ENCODE measurements around the gene GPR21.

The GPR21 gene, protein sequence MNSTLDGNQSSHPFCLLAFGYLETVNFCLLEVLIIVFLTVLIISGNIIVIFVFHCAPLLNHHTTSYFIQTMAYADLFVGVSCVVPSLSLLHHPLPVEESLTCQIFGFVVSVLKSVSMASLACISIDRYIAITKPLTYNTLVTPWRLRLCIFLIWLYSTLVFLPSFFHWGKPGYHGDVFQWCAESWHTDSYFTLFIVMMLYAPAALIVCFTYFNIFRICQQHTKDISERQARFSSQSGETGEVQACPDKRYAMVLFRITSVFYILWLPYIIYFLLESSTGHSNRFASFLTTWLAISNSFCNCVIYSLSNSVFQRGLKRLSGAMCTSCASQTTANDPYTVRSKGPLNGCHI

DNA sequence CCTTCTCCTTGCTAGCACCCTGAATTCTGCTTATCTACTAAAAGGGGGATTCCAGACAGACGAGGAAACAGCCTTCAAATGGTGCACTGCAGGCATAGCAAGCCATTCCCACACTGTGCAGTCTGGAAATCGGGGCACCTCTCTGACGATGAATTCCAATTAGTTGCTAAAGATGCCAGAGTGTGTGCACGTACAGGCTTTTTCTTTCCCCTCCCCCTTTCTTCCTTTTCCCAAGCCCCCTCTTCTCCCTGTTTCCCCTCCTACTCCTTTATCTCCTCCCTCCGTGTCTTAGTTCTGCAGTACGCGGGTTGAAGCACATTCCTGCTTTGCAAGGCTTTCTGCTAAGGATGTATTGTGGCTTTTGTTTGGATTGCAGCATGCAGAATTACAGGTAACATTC lies at the start of gene GPR21:
Gene GPR21 (plus strand): TSS at position 316 of the 400 bp plus-strand sequence. CDS start 900 bp downstream, outside the sequence.
- DNase-seq = no peak

DNA sequence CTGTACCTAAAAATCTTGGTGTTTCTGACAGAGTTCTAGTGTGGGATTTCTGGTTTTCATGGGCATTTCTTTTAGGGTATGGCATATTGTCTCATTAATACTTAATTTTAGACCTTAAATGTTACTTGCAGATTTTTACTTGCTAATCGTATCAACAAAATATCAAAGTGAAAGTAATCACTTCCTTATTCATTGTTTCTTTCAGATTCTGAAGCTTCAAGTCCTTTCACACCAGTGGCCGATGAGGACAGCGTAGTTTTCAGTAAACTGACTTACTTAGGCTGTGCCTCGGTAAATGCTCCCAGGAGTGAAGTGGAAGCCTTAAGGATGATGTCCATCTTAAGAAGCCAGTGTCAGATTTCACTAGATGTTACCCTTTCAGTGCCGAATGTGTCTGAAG lies 47.5 kb upstream of the GPR21 start:
- DNase-seq = no peak

DNA sequence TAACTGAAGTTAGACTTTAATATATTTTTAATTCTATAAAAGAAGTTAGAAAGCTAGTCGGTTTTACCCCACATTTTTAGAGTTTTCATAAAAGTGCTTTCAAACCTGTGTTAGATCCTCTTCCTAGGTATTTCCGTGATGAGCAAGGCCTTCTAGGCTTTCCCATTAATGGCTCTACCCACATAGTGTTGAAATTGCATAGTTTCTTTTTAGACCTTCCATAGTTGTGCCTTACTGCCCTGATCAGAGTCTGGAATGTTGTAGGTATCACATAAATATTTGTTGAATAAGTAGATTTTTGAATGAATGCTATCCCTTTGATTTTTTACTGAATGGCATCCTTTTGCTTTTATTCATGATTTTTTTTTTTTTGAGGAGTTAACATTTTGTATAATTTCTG lies 45.3 kb upstream of the GPR21 start:
- no peak for DNase-seq

DNA sequence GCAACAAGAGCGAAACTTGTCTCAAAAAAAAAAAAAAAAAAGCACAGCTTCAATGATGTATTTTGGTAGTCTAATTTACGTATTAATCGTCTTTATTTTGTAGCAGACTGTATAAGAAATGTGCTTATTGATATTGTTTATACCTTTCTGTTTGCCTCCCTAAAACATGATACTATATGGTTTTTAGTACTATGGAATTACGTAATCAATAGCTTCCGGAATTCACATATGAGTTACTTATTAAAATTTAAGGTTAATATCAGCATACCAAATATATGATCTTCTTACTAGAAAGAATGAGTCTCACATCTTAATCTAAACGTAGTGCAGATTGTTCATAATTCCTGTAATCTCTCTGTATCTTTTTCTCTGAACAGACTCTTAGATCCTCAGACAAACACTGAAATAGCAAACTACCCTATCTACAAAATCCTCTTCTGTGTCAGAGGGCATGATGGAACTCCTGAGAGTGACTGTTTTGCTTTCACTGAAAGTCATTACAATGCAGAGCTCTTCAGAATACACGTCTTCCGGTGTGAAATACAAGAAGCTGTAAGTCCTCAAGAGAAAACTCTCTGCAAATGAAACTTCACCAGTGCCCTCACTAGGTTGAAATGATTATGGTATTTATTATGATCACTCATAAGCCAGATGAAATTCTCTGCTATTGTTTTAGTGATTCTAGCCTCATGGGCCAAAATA lies 44.4 kb upstream of the GPR21 start:
- no peak for DNase-seq

DNA sequence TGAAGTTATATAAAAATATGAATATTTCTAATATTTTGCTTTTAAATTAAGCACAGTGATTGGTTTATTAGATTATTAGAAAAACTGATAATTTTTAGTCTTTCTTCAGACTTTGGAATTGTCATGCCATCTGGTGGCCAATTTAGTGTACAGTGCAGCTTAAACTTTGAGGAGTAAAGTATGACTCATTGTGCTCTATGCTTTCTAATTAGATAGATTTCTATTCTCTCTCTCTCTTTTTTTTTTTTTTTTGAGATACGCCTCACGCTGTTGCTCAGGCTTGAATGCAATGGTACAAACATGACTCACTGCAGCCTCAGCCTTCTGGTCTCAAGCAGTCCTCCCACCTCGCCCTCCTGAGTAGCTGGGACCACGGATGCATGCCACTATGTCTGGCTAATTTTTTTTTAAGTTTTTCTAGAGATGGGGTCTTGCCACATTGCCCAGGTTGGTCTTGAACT lies 42.1 kb upstream of the GPR21 start:
- no peak for DNase-seq

DNA sequence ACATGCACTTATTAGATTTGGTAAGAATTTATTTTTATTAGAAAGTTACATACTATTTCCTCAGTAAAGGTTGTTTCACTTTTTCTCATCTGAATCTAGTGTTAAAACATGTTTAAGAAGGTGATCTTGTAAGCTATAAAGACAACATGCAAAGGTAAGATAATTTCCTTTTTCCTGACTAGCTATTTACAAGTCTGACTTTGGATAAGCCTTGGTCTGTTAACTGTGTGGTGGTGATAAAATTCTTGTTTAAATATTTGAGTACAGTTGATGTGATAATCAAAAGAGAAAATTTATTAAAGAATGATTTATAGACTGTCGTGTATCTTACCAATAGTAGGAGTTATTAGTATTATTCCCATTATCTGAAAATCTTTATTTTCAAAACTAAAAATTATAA lies 36.9 kb upstream of the GPR21 start:
- DNase-seq = no peak

DNA sequence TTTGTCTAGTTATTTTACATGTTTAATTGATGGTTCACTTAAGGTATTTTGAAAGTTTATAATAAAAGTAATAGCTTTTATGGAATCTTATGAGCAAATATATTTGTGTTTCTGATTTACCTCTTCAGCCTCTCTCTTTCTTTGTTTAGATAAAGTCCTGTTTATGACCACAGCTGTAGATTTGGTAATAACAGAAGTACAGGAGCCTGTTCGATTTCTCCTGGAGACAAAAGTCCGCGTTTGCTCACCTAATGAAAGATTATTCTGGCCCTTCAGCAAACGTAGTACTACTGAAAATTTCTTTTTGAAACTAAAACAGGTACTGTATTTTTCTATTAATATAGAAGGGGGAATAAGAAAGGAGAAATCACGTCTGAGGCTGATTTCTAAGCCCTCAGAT lies 35.0 kb upstream of the GPR21 start:
- no peak for DNase-seq

DNA sequence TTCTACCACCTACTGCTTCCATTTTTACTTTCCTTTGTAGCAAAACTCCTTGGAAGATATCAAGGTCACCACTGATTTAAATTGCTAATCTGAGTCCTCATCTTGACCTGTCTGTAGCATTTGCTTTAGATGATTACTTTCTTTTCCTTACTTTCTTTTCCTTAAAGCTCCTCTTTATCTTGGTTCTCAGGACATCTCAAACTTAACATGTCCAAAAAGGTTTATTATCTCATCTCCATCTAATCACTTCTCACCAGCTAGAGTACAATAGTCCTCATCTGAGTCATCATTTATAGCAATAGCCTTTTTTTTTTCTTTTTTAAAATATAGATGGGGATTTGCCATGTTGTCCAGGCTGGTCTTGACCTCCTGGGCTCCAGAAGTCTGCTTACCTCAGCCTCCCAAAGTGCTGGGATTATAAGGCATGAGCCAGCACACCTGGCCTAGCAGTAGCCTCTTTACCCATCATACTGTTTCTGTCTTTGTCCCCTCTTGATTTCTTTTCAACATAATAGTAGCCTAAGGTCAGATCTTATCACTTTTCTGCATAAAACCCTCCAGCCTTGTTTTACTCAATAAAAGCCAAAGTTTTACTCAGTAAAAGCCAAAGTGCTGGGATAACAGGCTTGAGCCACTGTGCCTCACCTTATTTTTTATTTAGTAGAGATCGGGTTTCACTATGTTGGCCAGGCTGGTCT lies 32.9 kb upstream of the GPR21 start:
- DNase-seq = no peak

DNA sequence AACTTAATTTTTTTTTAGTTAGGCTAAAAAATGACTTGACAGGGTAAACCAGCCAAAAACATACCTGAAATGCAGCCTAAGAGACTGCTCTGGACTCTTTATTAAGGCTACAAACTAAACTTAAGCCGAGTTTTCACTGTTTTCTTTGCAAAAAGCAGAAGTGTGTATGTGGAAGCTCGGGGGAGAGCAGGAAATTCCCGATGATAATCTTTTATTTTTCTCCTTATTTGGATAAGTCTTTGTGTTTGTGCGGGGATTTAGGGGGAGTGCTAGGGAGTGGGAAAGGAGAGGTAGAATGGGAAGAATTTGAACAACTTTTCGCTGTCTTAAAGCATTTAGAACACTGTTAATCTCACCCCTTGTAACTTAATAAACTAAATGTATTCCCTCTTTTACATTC lies 30.7 kb upstream of the GPR21 start:
- no peak for DNase-seq

DNA sequence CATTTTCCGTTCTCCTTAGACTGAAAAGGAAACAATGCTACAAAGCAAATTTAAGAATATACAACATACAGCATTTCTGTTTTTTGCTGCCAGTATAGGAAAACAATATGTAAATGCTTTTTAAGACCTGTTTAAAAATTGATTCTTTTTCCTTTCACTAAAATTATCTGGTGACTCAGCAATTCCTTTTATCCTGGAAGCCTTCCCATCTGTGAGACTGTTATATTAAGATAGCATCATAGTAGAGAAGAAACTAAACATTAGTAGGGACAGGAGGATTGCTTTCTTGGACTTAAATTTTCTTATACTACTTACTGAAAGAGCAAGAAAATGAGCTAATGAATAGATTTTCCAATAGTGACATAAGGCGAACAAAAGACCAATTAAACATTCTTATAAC lies 30.0 kb upstream of the GPR21 start:
- DNase-seq = no peak

DNA sequence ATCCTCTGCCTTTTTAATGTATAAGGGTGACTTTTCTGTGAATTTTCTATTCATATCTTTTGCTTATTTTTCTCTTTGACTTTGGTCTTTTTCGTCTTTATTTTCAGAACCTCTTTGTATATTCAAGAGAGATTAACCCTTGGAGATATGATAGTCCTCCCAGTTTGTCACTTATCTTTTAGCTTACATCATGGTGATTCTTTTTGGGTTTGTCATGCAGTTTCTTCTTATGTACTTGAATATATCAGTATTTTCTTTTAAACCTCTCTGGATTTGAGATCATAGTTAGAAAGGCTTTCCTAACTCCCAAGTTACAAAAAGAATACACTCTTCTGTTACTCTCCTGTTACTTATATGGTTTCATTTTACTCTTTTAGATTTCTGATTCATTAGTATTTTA lies 27.5 kb upstream of the GPR21 start:
- DNase-seq = no peak

DNA sequence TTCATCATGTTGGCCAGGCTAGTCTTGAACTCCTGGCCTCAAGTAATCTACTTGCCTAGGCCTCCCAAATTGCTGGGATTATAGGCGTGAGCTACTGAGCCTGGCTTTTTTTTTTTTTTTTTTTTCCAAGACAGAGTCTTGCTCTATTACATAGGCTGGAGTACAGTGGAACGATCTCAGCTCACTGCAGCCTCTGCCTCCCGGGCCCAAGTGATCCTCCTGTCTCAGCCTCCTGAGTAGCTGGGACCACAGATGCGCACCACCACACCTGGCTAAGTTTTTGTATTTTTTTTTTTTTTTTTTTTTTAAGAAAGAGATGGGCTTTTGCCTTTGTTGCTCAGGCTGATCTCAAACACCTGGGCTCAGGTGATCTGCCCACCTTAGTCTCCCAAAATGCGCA lies 26.2 kb upstream of the GPR21 start:
- no peak for DNase-seq

DNA sequence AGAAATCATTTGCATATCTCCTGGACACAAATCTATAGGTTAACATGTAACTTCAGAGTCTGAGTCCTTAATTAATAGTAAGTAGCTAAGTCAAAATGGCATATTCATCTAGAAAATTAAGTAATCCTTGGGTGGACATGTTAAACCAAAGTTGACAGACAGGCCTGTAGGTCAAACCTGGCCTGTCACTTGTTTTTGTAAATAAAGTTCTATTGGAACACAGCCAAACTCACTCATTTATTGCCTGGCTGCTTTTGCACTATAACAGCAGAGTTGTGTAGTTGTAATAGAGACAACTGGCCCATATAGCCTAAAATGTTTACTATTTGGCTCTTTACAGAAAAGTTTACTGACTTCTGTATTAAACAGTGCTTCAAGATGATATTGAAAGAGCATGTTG lies 24.6 kb upstream of the GPR21 start:
- no peak for DNase-seq

DNA sequence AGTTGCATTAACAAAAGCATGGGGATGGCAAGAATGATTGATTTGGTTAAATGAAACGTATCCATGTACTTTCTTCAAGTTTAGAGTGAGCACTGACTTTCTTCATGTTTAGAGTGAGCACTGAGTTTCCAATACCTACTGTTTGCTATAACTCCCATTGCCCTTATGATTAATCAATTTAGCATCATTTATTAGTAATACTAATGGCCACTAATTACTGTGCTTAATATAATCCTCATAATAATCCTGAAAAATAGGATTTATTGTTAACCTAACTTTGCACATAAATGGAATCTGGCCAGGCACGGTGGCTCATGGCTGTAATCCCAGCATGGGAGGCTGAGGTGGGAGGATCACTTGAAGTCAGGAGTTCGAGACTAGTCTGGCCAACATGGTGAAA lies 22.1 kb upstream of the GPR21 start:
- DNase-seq = no peak

DNA sequence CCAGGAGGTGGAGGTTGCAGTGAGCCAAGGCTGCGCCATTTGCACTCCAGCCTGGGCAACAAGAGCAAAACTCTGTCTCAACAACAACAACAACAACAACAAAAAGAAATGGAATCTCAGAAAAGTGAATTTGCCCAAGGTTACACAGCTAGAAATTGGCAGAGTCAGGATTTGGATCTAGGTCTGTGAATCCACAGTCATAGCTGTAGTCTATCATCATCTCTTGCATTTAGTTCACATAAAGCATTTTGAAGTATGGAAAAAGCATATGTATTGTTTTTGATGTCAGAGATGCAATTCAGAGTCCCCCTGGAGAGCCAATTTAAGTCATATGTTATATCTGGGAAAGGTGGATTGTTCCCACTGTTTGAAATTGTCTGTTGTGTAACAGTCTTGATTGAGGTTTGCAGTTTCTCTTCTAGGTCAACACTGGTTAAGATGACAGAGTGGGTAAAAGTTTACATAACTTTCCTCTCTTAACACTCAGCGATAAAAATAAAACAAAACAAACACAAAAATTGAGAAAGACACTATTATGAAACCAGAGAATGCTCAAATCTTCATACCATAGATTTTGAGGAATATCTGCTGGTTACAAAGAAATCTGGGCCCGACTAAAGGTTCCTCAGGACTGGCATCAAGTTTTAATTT lies 21.5 kb upstream of the GPR21 start:
- no peak for DNase-seq

DNA sequence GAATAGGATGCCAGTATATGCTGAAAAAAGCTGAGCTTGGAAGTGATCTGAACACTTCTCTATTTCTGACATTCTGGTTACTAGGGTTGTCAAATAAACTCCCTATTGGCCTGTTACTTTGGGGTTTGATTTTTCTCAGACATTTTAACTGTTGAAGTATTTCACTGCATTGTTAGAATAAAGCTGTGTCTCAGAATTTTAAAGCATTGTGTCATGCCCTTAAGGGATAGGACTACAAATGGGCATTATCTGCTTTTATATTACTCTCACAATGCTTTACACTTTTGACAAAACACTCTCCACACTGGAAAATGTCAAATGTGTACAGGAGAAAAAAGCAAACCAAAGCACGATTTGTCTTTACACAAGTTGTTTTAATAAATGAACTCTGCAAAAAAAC lies 16.8 kb upstream of the GPR21 start:
- no peak for DNase-seq

DNA sequence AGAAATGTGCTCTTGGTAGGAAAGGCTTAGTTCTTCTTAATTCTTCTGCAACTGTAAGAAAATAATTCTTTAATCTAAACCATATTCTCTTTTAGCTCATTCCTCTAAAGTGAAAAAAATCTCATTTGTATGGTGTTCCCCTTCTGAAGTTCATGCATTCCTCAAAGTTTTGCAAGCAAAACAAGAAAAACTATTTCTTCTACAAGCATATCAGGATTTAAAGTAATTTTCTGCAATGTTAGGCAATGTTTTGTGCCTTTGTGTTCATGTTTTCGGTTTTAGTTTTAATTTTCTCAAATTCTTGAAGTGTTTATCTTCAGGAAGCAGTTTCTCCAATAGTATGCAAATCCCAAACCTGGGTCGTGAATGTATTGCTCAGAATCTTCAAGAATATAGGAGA lies 12.7 kb upstream of the GPR21 start:
- no peak for DNase-seq

DNA sequence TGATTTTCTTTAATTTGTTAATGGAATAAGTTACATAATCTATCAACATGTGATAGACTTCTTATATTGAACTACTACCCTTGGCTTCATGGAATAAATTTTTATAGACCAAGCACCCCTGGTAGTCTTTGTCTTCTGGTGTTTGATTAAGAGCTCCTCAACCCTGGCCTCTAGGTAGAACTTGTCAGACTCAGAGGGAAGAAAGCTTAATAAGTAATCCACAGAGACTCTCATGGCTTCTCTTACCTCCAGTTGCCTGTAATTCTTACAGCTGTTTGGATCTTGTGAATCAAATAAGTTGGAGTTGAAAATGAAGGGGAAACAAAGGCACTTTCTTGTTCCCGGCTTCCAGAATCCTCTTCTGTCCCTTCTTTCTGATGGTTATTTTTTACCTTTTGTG lies 7.0 kb upstream of the GPR21 start:
- no peak for DNase-seq

DNA sequence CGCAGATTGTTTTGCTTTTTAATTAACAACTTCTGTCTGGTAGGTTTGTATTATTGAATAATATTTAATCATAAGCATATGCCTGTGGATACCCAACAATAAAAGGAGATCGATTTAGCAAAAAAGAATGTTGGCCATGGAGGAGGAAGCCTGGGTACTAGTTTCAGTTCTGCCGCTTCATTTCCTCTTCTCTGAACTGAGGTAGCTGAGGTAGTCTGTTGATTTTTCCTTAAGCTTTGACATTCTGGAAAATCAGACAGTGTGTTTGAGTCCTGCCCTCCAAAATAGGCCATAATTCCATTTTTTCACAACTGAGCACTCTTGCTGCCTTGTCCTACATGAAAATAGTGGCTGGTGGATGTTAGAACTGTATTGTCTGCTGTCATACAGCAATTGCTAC lies 6.0 kb upstream of the GPR21 start:
- DNase-seq = no peak

DNA sequence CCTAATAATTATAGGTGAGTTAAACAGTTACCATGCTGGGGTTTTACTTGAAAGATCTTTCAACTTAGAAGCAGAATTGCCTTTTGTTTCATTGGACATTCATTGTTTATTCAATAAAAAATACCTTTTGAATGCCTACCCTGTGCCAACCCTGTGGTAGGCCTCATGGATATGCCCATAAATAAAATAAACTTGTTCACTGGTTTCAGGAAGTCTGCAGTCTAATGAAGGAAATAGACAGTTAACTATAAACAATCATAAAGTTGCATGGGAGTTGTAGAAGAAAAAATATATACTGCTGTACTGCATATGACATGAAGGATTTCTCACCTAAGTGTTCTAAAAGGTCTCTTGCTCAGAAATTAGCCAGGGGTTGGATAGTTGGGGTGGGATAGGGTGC lies 5.3 kb upstream of the GPR21 start:
- no peak for DNase-seq

DNA sequence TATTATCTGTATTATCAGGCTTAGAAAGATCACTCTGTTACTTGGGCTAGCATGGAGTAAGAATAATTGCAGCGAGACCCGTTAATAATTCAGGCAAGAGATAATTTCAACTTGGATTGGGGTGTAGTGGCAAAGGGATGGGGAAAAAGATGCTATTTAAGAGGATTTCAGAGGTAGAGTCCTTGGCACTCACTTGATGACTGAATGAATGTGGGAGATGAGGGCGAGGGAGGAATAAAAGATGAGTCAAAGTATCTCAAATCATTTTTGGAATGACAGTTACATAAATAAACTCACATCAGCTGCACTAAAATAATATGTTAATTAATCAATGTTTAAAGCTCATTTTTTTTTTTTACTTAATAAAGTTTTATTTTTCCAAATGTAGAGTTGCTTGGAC lies 4.5 kb upstream of the GPR21 start:
- DNase-seq = no peak

DNA sequence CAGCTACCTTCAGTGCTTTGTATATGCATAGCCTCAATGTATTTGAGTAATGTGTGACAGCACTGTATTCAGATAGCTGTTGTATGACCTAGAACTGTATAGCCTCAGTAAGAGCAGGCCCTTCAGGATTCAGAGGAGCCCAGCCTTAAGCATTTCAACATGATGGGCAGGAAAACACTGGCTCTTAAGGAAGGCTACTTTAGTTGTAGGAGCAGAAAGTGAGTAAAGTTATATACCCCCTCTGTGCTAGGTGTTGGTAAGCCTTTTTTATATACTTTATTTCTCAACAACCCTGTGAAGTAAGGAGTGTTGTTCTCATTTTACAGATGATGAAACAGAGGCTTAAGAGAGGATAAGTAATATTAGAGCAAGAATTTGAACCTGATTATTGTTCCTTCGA lies 1.5 kb upstream of the GPR21 start:
- no peak for DNase-seq

DNA sequence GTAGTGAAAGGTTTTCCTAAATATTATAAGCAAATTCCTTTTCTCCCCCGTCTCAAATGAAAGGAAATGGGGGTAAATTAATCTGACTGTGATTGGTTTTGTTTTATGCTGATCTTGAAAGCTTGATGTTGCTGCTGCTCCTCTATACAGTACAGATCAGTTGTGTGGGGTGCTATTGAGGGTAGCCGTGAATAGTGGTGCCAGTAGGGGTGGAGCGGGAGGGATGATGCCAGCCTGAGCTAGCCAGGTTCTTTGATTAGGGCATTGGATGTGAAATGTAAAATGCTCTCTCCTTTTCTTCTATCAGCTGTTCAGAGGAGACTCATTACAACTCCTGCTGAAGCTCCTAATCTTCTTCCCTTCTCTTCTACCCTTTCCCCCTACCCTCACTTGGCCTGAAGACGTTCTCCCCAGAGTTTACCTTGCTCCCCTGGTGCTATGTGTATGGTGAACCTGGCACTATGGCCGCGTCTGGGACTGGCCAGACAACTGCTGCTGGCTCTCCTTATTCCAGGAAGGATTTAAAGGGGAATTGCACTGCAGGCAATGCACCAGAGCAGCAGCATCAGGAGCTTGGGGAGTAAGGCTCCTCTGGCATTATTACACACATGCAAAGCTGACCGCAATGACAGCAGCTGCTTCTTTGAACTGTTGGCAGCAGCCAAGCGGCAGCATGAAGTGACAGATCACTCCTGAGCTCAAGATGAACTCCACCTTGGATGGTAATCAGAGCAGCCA lies 566 bp downstream of the GPR21 start:
- no peak for DNase-seq
